ENCODE measurements around the gene MND1.

DNA sequence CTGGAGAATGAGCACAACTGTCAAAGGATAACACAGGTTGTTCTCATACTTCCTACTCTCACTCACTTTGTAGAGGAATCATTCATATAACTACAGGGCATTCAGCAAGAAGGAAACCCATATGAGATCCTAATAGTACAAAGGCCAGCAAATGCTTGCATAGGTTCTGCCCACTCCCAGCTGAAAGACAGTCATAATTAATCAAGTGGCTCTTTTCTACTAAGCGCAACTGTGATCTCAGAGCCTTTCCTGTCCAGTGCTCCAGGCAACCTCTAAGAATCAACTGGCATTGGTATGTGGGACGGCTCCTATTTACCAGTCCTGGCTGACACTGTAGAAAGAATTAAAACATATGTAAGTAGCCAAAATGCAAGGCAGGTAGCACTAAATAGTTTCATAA, 18.9 kb upstream of the MND1 start:
- TF ChIP-seq, protein P1, sequence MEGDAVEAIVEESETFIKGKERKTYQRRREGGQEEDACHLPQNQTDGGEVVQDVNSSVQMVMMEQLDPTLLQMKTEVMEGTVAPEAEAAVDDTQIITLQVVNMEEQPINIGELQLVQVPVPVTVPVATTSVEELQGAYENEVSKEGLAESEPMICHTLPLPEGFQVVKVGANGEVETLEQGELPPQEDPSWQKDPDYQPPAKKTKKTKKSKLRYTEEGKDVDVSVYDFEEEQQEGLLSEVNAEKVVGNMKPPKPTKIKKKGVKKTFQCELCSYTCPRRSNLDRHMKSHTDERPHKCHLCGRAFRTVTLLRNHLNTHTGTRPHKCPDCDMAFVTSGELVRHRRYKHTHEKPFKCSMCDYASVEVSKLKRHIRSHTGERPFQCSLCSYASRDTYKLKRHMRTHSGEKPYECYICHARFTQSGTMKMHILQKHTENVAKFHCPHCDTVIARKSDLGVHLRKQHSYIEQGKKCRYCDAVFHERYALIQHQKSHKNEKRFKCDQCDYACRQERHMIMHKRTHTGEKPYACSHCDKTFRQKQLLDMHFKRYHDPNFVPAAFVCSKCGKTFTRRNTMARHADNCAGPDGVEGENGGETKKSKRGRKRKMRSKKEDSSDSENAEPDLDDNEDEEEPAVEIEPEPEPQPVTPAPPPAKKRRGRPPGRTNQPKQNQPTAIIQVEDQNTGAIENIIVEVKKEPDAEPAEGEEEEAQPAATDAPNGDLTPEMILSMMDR (IDR thresholded peaks at IDR 0.05; ENCODE audit: low read depth, low read length, poor library complexity, severe bottlenecking), result no peak
- no peak for TF ChIP-seq EZH2phosphoT487 (IDR thresholded peaks at IDR 0.05; ENCODE audit: borderline replicate concordance, low read length)

Data from DOHH2 (cell line).